ENCODE measurements around the gene LONP2. TPM values are rescaled to one million over a fixed set of nuclear protein-coding genes. Genes with fewer than 3 reads are reported as not detected.

The LONP2 gene
- total RNA-seq, 2 experiments from 2014 or later = 77.2 to 81.0 TPM

DNA sequence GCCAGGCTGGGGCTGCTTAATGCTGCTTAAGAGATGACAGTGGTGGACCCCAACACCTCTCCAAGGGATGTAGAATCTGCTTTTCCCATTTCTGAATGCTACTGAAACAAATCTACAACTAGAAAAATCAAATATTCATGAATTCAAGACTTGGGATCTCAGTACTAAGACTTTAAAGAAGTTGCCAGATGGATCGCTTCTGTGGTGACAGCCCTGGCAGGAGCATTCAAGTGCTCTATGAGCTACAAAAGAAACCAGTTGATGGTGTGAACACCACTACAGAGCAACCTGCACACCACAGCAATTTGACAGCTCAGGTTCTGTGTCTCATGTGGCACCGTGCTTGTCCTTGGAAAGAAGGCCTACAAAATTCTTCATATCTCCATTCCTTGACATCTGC, 98.5 kb downstream of the LONP2 start:
- H3K36me3 ChIP-seq (ENCODE audit: insufficient read depth, low read length) = peaks cover 47% of the 10 kb centered on the region
- no peaks in the 10 kb centered on the region for H3K27me3 ChIP-seq (ENCODE audit: control insufficient read depth in 1 of 2, insufficient read depth in 2 of 2, low read length in 2 of 2)
- ChIA-PET POLR2A (interaction anchor here (1.0 kb wide), 1 partner anchor 17 kb away, joined by 3 read pairs; no protein-coding TSS in a partner anchor), CTCF (no interaction called here)
- Mint-ChIP-seq H3K9me3 (no peaks in the 10 kb centered on the region), H3K36me3 (ENCODE audit: low read depth) (peaks cover 86% of the 10 kb centered on the region), H3K4me3 (no peak overlapping the region), H3K27me3 (no peaks in the 10 kb centered on the region), H3K27ac (peak overlapping the region; percentile 12), H3K4me1 (ENCODE audit: low read depth) (peaks cover 25% of the 10 kb centered on the region)
- no peak overlapping the region for H3K27ac ChIP-seq (ENCODE audit: low read depth in 1 of 2, low read length in 2 of 2)
- no peaks in the 10 kb centered on the region for H3K9me3 ChIP-seq (ENCODE audit: control insufficient read depth in 1 of 2, insufficient read depth in 1 of 2, low read length in 2 of 2)
- intact Hi-C loops (cut with DNase I, micrococcal nuclease) = no loop called here
- peaks cover 3% of the 10 kb centered on the region for H3K4me1 ChIP-seq (ENCODE audit: insufficient read depth, low read length)
- DNase-seq (no peak), ATAC-seq (ENCODE audit: poor library complexity) (no peak)
- TF ChIP-seq, protein P1, sequence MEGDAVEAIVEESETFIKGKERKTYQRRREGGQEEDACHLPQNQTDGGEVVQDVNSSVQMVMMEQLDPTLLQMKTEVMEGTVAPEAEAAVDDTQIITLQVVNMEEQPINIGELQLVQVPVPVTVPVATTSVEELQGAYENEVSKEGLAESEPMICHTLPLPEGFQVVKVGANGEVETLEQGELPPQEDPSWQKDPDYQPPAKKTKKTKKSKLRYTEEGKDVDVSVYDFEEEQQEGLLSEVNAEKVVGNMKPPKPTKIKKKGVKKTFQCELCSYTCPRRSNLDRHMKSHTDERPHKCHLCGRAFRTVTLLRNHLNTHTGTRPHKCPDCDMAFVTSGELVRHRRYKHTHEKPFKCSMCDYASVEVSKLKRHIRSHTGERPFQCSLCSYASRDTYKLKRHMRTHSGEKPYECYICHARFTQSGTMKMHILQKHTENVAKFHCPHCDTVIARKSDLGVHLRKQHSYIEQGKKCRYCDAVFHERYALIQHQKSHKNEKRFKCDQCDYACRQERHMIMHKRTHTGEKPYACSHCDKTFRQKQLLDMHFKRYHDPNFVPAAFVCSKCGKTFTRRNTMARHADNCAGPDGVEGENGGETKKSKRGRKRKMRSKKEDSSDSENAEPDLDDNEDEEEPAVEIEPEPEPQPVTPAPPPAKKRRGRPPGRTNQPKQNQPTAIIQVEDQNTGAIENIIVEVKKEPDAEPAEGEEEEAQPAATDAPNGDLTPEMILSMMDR (IDR thresholded peaks at IDR 0.05) = no peak
- no peak overlapping the region for H3K4me3 ChIP-seq (ENCODE audit: low read length)

DNA sequence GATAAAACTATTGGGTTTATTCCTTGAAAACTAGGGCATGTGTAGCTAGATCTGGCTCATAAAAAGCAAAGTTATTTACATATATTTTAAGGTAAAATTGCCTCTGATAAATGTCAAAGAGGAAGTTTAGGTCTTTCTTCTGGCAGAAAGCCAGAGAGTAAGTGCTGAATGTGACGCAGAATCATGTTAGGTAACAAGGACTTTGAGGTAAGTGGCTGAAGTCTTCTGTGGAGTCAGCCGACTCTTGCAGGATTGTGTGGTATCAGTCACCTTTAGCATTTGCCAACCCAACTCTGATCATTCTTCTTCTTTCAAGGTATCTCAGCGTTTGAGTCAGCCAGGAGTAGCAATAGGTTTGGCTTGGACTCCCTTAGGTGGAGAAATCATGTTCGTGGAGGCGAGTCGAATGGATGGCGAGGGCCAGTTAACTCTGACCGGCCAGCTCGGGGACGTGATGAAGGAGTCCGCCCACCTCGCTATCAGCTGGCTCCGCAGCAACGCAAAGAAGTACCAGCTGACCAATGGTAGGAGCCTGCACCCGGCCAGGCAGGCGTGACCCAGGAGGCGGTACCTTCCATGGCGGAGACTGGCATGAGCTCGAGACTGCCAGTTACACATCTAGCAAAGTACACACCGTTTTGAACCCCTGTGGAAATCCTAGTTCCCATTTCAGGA, 103.2 kb downstream of the LONP2 start:
- POLR2A ChIA-PET = no interaction called here
- ATAC-seq (ENCODE audit: poor library complexity) = peak; percentile 83
- Histone ChIP-seq H3K9me3 (ENCODE audit: control insufficient read depth in 1 of 2, insufficient read depth in 1 of 2, low read length in 2 of 2) (no peaks in the 10 kb centered on the region), H3K27me3 (ENCODE audit: control insufficient read depth in 1 of 2, insufficient read depth in 2 of 2, low read length in 2 of 2) (no peaks in the 10 kb centered on the region), H3K27ac (ENCODE audit: low read depth in 1 of 2, low read length in 2 of 2) (no peak overlapping the region), H3K4me1 (ENCODE audit: insufficient read depth, low read length) (peaks cover 3% of the 10 kb centered on the region), H3K36me3 (ENCODE audit: insufficient read depth, low read length) (peaks cover 51% of the 10 kb centered on the region), H3K4me3 (ENCODE audit: low read length) (no peak overlapping the region)
- intact Hi-C loops (cut with DNase I, micrococcal nuclease) = no loop called here
- DNase-seq = peak in 2 of 14 experiments; percentile 37 to 42
- H3K9me3 Mint-ChIP-seq = no peaks in the 10 kb centered on the region
- TF ChIP-seq, protein P1 (IDR thresholded peaks at IDR 0.05) = no peak
- no peak overlapping the region for H3K4me3 Mint-ChIP-seq
- peaks cover 20% of the 10 kb centered on the region for H3K4me1 Mint-ChIP-seq (ENCODE audit: low read depth)
- peaks cover 82% of the 10 kb centered on the region for H3K36me3 Mint-ChIP-seq (ENCODE audit: low read depth)
- no peaks in the 10 kb centered on the region for H3K27me3 Mint-ChIP-seq
- peak overlapping the region; percentile 80 for H3K27ac Mint-ChIP-seq
- CTCF ChIA-PET = interaction anchor here (1.4 kb wide), 1 partner anchor 276 kb away, joined by 3 read pairs; no protein-coding TSS in a partner anchor

DNA sequence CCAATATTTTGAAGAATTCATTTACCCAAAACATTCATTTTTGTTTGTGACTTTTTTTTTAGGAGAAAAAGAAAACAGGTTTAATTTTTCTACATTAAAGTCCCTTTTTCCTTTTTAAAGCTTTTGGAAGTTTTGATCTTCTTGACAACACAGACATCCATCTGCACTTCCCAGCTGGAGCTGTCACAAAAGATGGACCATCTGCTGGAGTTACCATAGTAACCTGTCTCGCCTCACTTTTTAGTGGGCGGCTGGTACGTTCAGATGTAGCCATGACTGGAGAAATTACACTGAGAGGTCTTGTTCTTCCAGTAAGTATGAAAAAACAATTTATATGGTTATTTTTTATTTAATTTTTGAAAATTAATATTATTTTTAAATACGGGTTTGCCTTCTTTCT, 103.9 kb downstream of the LONP2 start:
- Histone ChIP-seq H3K9me3 (ENCODE audit: control insufficient read depth in 1 of 2, insufficient read depth in 1 of 2, low read length in 2 of 2) (no peaks in the 10 kb centered on the region), H3K36me3 (ENCODE audit: insufficient read depth, low read length) (peaks cover 51% of the 10 kb centered on the region), H3K4me1 (ENCODE audit: insufficient read depth, low read length) (peaks cover 3% of the 10 kb centered on the region), H3K27ac (ENCODE audit: low read depth in 1 of 2, low read length in 2 of 2) (no peak overlapping the region), H3K27me3 (ENCODE audit: control insufficient read depth in 1 of 2, insufficient read depth in 2 of 2, low read length in 2 of 2) (no peaks in the 10 kb centered on the region), H3K4me3 (ENCODE audit: low read length) (no peak overlapping the region)
- Mint-ChIP-seq H3K27me3 (no peaks in the 10 kb centered on the region), H3K36me3 (ENCODE audit: low read depth) (peaks cover 82% of the 10 kb centered on the region), H3K4me3 (no peak overlapping the region), H3K4me1 (ENCODE audit: low read depth) (peaks cover 20% of the 10 kb centered on the region), H3K9me3 (no peaks in the 10 kb centered on the region), H3K27ac (peak overlapping the region; percentile 80)
- ATAC-seq (ENCODE audit: poor library complexity) (no peak), DNase-seq (no peak)
- TF ChIP-seq, protein P1 (IDR thresholded peaks at IDR 0.05) = no peak
- CTCF ChIA-PET = interaction anchor here (0.8 to 4.5 kb wide), 2 partner anchors 10 to 283 kb away, joined by 3 to 16 read pairs; no protein-coding TSS in a partner anchor
- POLR2A ChIA-PET = no interaction called here
- intact Hi-C loops (cut with DNase I, micrococcal nuclease) = no loop called here
